HepG2 (cell line): ENCODE results near the gene CTSW. TPM values are rescaled to one million over a fixed set of nuclear protein-coding genes. Genes with fewer than 3 reads are reported as not detected.

Source experiments
- DRAP1 ChIP-seq: IDR thresholded peaks from 2 replicates; pipeline ENCODE4 v1.6.1; 2016; ENCODE audit warnings: missing genetic modification reagents, missing compliant biosample characterization
- ETS1 ChIP-seq: sonication (generic); formaldehyde crosslinking; IDR thresholded peaks from 2 replicates; pipeline ENCODE4 v1.4.0; 2020; ENCODE audit warnings: missing genetic modification reagents
- FOXP1 ChIP-seq, 2 experiments: fragments of 450-650 bp in 1 of 2; IDR thresholded peaks; 2 replicates each; pipeline ENCODE4 v1.6.1; 2017 to 2018; ENCODE audit warnings: antibody characterized with exemption in 1 of 2
- HOXD1 ChIP-seq: sonication (generic); formaldehyde crosslinking; IDR thresholded peaks from 2 replicates; pipeline ENCODE4 v1.5.0; 2020; ENCODE audit warnings: missing genetic modification reagents
- NBN ChIP-seq: fragments of 450-650 bp; conservative IDR thresholded peaks from 2 replicates; pipeline ENCODE4 v1.6.1; 2017
- POLR2A ChIP-seq, 2 experiments: IDR thresholded peaks; 2 replicates each; pipeline ENCODE4 v1.6.1; 2011; ENCODE audit warnings: low read depth in 2 of 2, low read length in 2 of 2, mild to moderate bottlenecking in 1 of 2, moderate library complexity in 1 of 2; ENCODE audit not compliant: insufficient read depth in 1 of 2
- REL ChIP-seq: sonication (generic); formaldehyde crosslinking; conservative IDR thresholded peaks from 2 replicates; pipeline ENCODE4 v1.8.0; 2022; ENCODE audit warnings: mild to moderate bottlenecking, missing genetic modification reagents, moderate library complexity
- REXO4 ChIP-seq: sonication (generic); formaldehyde crosslinking; IDR thresholded peaks from 2 replicates; pipeline ENCODE4 v1.8.0; 2022; ENCODE audit warnings: missing genetic modification reagents, mild to moderate bottlenecking, borderline replicate concordance
- RFX1 ChIP-seq: fragments of 450-650 bp; IDR thresholded peaks from 2 replicates; pipeline ENCODE4 v1.6.1; 2017
- RFXAP ChIP-seq: sonication (generic); formaldehyde crosslinking; IDR thresholded peaks from 2 replicates; pipeline ENCODE4 v1.4.0; 2020; ENCODE audit warnings: missing genetic modification reagents, borderline replicate concordance
- SAP130 ChIP-seq: IDR thresholded peaks from 2 replicates; pipeline ENCODE4 v1.6.1; 2016; ENCODE audit warnings: low read depth
- SIX4 ChIP-seq: sonication (generic); formaldehyde crosslinking; IDR thresholded peaks from 2 replicates; pipeline ENCODE4 v1.4.0; 2020; ENCODE audit warnings: missing genetic modification reagents
- TBX2 ChIP-seq: sonication (generic); formaldehyde crosslinking; IDR thresholded peaks from 2 replicates; pipeline ENCODE4 v1.5.0; 2020; ENCODE audit warnings: missing genetic modification reagents, mild to moderate bottlenecking, borderline replicate concordance
- ZFP36 ChIP-seq: fragments of 150-350 bp; IDR thresholded peaks from 2 replicates; pipeline ENCODE4 v1.6.1; 2018; ENCODE audit warnings: borderline replicate concordance, low read length, low read depth; ENCODE audit not compliant: partially characterized antibody
- ZNF234 ChIP-seq: sonication (generic); formaldehyde crosslinking; conservative IDR thresholded peaks from 2 replicates; pipeline ENCODE4 v1.5.1; 2020; ENCODE audit warnings: mild to moderate bottlenecking, missing genetic modification reagents
- ZNF296 ChIP-seq: sonication (generic); formaldehyde crosslinking; conservative IDR thresholded peaks from 2 replicates; pipeline ENCODE4 v1.5.0; 2020; ENCODE audit warnings: mild to moderate bottlenecking, missing genetic modification reagents
- ZNF350 ChIP-seq: sonication (generic); formaldehyde crosslinking; IDR thresholded peaks from 2 replicates; pipeline ENCODE4 v1.4.0; 2020; ENCODE audit warnings: mild to moderate bottlenecking, low read depth, missing genetic modification reagents, borderline replicate concordance
- ZNF569 ChIP-seq: sonication (generic); formaldehyde crosslinking; IDR thresholded peaks from 2 replicates; pipeline ENCODE4 v1.5.0; 2020; ENCODE audit warnings: mild to moderate bottlenecking, missing genetic modification reagents, moderate library complexity, borderline replicate concordance
- ZNF572 ChIP-seq: sonication (generic); formaldehyde crosslinking; IDR thresholded peaks from 2 replicates; pipeline ENCODE4 v1.5.1; 2020; ENCODE audit warnings: mild to moderate bottlenecking, missing genetic modification reagents
- ZNF784 ChIP-seq: sonication (generic); formaldehyde crosslinking; IDR thresholded peaks from 2 replicates; pipeline ENCODE4 v1.5.1; 2020; ENCODE audit warnings: missing genetic modification reagents, mild to moderate bottlenecking, borderline replicate concordance
- ZSCAN22 ChIP-seq: sonication (generic); formaldehyde crosslinking; IDR thresholded peaks from 2 replicates; pipeline ENCODE4 v1.4.0; 2020; ENCODE audit warnings: mild to moderate bottlenecking, missing genetic modification reagents
- ZSCAN30 ChIP-seq: sonication (generic); formaldehyde crosslinking; IDR thresholded peaks from 2 replicates; pipeline ENCODE4 v1.5.0; 2020; ENCODE audit warnings: mild to moderate bottlenecking, missing genetic modification reagents
- polyA plus RNA-seq, 8 experiments: library from polyadenylated mRNA; depleted of rRNA in 3 of 8; stranded (reverse) in 7 of 8; unstranded in 1 of 8; fragments of >200 nt; fragmentation: Illumina TruSeq in 4 of 8; extraction: Trizol in 4 of 8; gene quantifications; 2 replicates each; pipeline versions ENCODE4 v1.2.1 to v1.2.3, GENCODE V29; 2011 to 2016; ENCODE audit warnings: low read depth in 4 of 8, missing spikeins in 1 of 8, mixed read lengths in 1 of 8; ENCODE audit not compliant: insufficient read depth in 1 of 8
- total RNA-seq, 5 experiments: library from RNA; depleted of rRNA; stranded (reverse); fragments of >200 nt; fragmentation: Illumina TruSeq; extraction: Trizol; gene quantifications; 2 replicates each; pipeline ENCODE4 v1.2.3, GENCODE V29; 2016; ENCODE audit warnings: low read depth in 1 of 5
- TF ChIP-seq, protein P1 (sequence below): sonication (generic); formaldehyde crosslinking; IDR thresholded peaks from 2 replicates; pipeline ENCODE4 v1.5.0; 2020; ENCODE audit warnings: missing genetic modification reagents
- TF ChIP-seq, protein P2 (sequence below): sonication (generic); formaldehyde crosslinking; IDR thresholded peaks from 2 replicates; pipeline ENCODE4 v1.4.0; 2020; ENCODE audit warnings: missing genetic modification reagents
- TF ChIP-seq, protein P3 (sequence below): sonication (generic); formaldehyde crosslinking; IDR thresholded peaks from 2 replicates; pipeline ENCODE4 v1.8.1; 2023; ENCODE audit warnings: mild to moderate bottlenecking, missing genetic modification reagents

The CTSW gene
- total and polyA plus RNA-seq, 2 of the 13 experiments (the other 11 are each of a cell fraction or from before 2014, with no cell fraction given), result 0.09 TPM; not detected in 1

DNA sequence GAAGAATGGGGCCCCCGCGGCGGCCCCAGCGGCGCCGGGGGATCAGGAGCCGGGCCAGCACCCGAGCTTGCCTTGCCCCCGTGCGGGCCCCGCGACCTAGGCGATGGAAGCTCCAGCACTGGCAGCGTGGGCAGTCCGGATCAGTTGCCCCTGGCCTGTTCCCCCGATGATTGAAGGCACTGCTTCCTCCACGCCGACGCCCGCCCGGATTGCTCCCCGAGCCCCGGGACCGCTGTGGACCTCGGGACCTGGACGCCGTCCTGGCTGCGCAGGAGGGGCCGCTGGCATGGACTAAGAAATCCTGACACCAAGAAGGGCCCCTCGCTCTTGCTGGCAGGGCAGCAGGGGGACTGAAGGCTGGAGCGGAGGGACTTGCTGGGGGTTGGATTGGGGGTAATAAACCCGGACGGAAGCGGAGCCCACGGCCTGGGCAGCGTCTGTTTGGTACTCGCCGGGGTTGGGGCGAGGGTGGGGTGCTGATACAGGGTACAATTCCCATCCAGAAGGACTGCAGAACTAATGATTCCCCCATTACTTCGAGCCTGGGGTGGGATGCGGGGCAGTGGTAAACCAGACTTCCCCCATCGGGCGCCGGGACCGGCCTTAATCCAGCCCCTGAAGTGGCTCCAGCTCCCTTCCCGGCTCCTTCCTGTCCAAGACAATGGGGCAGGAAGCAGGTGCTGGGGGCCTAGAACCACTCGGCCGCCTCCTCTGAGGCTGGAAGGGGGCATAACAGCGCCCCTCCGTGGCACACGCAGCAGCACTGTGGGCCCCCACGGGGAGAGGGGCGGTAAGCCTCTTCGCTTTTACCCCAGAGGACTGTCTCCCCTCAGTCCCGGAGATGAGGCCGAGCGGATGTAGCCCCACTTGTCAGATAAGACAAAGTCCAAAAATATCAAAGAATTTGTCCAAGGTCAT lies 11.8 kb downstream of the CTSW start (continued):
- TF ChIP-seq ZNF784 (CRISPR knock-in tag), result no peak
- TF ChIP-seq ETS1, result no peak
- TF ChIP-seq, protein P1, sequence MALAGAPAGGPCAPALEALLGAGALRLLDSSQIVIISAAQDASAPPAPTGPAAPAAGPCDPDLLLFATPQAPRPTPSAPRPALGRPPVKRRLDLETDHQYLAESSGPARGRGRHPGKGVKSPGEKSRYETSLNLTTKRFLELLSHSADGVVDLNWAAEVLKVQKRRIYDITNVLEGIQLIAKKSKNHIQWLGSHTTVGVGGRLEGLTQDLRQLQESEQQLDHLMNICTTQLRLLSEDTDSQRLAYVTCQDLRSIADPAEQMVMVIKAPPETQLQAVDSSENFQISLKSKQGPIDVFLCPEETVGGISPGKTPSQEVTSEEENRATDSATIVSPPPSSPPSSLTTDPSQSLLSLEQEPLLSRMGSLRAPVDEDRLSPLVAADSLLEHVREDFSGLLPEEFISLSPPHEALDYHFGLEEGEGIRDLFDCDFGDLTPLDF (CRISPR knock-in tag), result no peak
- no peak for TF ChIP-seq RFX1
- TF ChIP-seq DRAP1 (CRISPR knock-in tag), result no peak
- no peak for TF ChIP-seq SIX4 (CRISPR knock-in tag)
- no peak for TF ChIP-seq REL
- peak; percentile 37; the same call in 1 of the 2 replicates for TF ChIP-seq ZNF572 (CRISPR knock-in tag)
- no peak for TF ChIP-seq ZNF569 (CRISPR knock-in tag)
- no peak for TF ChIP-seq FOXP1 (IDR thresholded peaks at IDR 0.05)
- TF ChIP-seq FOXP1 (CRISPR knock-in tag; IDR thresholded peaks at IDR 0.05), result no peak
- TF ChIP-seq SAP130, result peak; percentile 69
- TF ChIP-seq POLR2A (IDR thresholded peaks at IDR 0.05; ENCODE audit: insufficient read depth in 1 of 2, low read depth in 2 of 2, low read length in 2 of 2), result no peak; a peak in 1 of 4 replicates
- no peak; the same call in 1 of the 2 replicates for TF ChIP-seq ZNF234 (CRISPR knock-in tag)
- no peak for TF ChIP-seq ZNF296 (CRISPR knock-in tag)
- TF ChIP-seq, protein P2, sequence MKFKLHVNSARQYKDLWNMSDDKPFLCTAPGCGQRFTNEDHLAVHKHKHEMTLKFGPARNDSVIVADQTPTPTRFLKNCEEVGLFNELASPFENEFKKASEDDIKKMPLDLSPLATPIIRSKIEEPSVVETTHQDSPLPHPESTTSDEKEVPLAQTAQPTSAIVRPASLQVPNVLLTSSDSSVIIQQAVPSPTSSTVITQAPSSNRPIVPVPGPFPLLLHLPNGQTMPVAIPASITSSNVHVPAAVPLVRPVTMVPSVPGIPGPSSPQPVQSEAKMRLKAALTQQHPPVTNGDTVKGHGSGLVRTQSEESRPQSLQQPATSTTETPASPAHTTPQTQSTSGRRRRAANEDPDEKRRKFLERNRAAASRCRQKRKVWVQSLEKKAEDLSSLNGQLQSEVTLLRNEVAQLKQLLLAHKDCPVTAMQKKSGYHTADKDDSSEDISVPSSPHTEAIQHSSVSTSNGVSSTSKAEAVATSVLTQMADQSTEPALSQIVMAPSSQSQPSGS (CRISPR knock-in tag), result no peak
- no peak for TF ChIP-seq ZSCAN30 (CRISPR knock-in tag)
- peak; percentile 23; the same call in 1 of the 2 replicates for TF ChIP-seq ZNF350 (CRISPR knock-in tag)
- peak; percentile 20 for TF ChIP-seq ZFP36
- TF ChIP-seq, protein P3, sequence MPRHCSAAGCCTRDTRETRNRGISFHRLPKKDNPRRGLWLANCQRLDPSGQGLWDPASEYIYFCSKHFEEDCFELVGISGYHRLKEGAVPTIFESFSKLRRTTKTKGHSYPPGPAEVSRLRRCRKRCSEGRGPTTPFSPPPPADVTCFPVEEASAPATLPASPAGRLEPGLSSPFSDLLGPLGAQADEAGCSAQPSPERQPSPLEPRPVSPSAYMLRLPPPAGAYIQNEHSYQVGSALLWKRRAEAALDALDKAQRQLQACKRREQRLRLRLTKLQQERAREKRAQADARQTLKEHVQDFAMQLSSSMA (CRISPR knock-in tag), result no peak
- TF ChIP-seq REXO4 (CRISPR knock-in tag), result no peak
- no peak for TF ChIP-seq ZSCAN22 (CRISPR knock-in tag)
- TF ChIP-seq NBN, result no peak
- TF ChIP-seq TBX2 (CRISPR knock-in tag), result no peak; the same call in 1 of the 2 replicates
- TF ChIP-seq HOXD1 (CRISPR knock-in tag), result no peak; the same call in 1 of the 2 replicates
- TF ChIP-seq RFXAP, result no peak; the same call in 1 of the 2 replicates
